ENCODE measurements around the gene MYOM1.
A peak's percentile ranks its signal among the peaks of the same experiment; 100 is the strongest.

Gene MYOM1

GRCh38 chr18:3219631-3220335 is at the start of gene MYOM1:
Gene MYOM1 (minus strand): TSS chr18:3219968. CDS start chr18:3215223, 4,745 bp downstream.
- DNase-seq, result no peak

DNA sequence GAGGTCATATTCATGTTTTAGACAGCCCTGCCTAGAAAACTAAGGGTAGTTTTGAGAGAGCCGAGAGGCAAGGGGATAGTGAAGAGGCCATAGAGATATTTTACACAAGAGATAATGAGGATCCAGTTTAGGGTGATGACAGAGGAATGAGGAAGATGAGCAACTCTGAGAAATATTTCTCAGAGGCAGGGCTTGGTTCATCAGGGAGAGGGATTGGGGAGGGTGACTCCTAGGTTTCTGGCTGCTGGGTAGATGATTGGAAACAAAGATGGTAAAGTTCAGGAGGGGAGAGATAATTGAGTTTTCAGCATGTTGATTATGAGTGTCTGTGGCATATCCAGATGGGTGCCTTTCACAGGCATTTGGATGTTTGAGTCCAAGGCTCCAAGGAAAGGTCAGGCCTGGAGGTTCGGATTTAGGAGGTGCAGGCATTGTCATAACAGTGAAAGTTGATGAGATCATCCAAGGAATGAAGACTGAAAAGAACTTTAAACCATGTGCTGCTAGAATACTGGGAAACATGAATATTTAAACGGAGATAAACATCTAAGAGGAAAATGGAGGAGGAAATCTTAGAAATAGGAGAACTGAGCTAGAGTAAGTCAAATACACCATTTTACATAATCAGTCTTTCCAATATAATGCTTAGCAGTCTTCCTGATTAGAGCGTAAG is 49.6 kb upstream of the MYOM1 start:
- DNase-seq, result no peak

- DNase-seq, result no peak
Observed at GRCh38 chr18:3268306-3268705, 48.5 kb upstream of the MYOM1 start.

- no peak for DNase-seq
Observed at GRCh38 chr18:3266062-3266608, 46.4 kb upstream of the MYOM1 start.

DNA sequence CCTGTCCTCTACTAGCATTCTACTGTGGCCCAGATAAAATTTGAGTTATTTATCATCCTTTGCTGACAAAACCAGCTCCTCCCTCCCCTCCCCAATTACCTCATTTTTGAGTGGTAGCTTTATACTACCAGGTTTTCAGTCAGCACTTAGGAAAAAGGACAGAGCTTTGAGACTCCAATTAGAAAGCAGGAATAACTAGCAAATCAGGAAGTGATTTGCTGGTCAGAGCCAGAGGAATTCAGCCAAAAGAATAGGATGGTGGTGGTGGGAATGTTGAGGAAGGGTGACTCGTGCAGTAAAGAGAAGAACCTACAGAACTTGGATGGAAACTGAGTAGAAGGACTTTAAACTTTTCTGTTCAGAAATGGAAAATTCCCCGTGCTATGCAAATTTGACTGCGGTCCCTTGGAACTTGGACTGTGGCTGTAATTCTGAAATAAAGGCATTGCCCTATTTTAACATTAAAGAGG is 45.8 kb upstream of the MYOM1 start:
- DNase-seq, result no peak

DNA sequence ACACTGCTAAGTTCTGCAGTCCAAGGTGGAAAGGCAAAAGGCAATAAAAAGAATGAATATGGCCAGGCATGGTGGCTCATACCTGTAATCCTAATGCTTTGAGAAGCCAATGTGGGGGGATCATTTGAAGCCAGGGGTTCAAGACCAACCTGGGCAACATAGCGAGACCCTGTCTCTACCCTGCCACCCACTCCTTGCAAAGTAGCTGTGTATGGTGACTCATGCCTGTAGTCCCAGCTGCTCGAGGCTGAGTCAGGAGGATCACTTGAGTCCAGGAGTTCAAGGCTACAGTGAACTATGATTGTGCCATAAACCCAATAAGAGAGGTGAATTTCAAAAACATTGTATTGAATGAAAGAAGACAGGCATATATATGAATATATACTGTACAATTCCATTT is 44.6 kb upstream of the MYOM1 start:
- DNase-seq, result no peak

DNA sequence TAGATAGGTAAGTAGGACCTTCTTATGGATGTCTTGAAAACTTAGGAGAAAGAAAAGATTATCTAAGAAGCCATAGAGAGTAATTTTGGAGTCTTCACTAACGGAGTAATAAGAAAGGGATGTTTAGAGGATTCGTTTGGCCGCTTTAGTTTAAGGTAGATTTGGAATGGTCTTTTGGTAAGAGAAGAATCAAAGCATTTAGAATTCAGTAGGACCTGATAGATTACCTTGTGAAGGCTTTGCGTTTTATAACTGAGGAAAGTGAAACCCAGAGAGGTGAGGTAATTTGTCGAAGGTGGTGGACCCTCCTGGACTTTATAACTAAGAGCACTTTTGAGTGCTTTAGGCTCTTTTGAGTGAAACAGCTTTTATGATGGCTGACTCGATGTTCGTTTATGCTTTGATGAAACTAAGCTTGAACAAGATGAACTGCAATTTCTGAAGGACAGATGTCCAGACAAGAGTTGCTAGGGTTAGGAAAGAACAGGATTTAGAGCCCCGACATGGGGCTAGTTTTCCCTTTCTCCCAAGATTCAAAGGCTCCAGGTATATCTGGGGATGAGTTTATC is 43.4 kb upstream of the MYOM1 start:
- no peak for DNase-seq

- DNase-seq, result peak; percentile 57
Observed at GRCh38 chr18:3262234-3263131, 42.7 kb upstream of the MYOM1 start.

GRCh38 chr18:3261373-3262233 is 41.8 kb upstream of the MYOM1 start, which contains the start of gene MYL12B:
Gene MYL12B (plus strand): TSS chr18:3262133. CDS start chr18:3272899, 10,766 bp downstream.
- peak; percentile 82 for DNase-seq

GRCh38 chr18:3260995-3261372 is 41.2 kb upstream of the MYOM1 start:
- no peak for DNase-seq

DNA sequence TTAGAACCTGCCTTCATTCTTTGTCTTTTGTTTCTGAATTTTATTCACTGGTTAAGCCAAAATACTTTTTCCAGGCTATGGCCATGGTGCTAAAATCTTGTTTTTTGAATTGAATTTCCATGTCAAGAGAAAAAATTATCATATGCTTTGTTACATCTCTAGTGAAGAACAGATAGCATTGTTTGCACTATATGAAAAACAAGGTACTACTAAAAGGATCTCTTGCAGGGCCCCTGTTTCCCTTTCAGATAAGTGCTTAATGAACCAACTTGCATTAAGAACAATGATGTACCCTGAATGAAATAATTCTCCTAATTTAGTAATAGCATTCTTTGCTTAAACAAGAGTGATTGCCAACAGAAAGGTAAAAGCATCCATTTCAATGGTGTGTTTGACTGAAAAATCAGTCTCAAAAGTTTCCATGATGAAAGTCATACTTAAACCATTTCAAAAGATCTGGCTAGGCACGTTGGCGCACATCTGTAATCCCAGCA is 37.9 kb upstream of the MYOM1 start:
- no peak for DNase-seq

- no peak for DNase-seq
Observed at GRCh38 chr18:3256693-3257626, 37.2 kb upstream of the MYOM1 start.

DNA sequence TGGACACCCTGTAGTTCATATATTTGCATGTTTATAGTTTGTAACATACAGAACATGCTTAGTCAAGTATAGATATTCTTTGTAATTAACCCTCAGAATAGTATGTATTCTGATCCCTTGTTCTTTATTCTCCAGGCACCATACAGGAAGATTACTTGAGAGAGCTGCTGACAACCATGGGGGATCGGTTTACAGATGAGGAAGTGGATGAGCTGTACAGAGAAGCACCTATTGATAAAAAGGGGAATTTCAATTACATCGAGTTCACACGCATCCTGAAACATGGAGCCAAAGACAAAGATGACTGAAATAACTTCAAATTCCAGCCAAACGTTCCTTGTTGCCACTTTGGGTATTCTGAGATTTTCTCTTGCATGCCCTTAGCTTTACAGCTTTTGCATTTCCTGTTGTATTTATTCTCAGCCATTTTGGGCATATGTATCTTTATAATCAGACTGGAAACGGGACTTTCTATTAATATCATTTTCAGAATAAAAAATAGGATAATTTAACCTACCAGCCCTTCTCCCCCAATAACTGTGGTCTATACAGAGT is 35.9 kb upstream of the MYOM1 start:
- DNase-seq, result no peak

DNA sequence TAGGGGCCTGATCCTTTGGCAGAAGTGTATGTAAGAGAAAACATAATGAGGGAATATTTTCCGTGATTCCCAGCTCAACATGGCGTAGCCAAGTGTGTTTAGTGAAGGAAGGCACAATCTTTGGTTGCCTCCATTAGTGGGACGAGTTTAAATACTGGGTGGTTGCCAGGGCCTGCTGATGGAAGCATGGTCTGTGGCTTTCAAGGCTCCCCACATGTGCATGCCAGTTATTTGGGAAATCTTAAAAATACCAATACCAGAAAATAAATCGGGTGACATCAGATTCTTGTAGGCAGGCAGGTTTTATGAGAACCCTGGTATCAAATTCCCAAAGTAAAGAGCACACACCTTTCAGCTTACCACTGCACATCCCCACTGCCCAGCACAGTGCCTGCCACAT is 35.0 kb upstream of the MYOM1 start:
- DNase-seq, result no peak

DNA sequence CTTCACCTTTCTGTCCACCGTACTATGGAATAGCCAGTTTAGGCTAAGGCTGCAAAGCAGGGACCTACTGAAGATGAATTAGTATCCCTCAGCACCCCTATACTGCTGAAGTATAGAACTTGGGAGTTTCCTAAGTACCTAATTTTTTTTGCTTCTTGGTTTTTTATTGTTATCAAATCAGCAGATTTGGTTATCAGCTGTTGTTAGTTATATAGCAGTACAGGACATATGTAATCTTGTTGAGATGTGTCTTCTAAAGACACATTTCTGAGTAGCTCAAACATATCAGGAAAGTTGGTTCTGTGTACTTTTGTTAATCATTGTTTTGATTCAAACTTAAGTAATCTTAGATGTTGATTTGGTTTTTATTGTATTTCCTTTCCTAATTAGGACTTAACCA is 33.1 kb upstream of the MYOM1 start:
- DNase-seq, result no peak

DNA sequence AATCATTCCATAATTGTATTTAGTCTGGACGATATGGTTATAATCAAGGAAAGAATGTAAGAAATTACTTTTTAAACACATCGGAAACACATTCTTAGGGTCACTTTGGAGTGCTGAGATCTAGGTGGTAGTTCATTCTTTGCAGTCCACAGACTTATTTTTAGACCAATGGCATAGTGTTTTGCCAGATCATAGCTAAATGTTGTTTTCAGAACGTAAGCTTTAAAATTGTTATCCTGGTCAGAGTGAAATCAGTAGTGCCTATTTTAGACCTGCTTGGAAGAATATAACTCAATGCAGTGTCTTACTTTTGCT is 32.2 kb upstream of the MYOM1 start:
- DNase-seq, result no peak

GRCh38 chr18:3251249-3251962 is 31.6 kb upstream of the MYOM1 start:
- no peak for DNase-seq

DNA sequence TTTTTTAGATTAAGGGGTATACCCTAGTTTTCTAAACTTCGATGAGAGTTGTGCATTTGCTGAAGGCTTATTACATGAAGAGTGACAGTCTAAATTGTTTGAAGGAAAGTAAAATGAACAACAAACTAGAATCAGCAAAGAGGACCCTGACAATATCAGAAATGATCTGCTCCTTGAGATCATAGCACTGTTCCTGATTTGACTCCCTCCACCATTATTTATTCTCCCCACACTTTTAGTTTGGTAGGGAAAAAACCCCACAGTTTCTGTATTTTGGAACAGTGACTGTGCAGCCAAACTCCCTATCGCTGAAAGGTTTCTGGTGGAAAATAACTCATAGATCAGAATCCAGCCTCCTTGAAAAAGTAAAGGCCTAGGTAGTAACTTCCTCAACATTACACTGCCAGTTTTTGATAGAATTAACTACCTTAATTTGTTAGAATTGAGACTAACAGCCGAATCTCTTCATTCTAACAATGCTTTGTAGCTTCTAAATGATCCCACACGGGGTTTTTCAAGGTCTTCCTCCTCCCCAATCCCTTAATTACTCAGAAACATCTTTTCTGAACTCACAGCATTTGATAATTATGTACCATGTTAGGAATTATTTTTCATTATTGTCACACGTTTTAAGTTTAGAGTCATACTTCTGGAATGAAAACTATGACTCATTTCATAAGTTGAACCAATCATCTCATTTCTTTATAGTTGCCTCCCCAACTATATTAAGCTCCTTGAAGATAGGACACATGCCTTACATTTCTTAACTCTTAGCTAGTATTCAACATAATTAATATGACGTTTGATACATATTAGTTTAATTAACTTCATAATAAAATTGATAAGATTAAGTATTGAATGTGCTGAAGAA is 30.7 kb upstream of the MYOM1 start:
- no peak for DNase-seq
